ENCODE measurements around the gene KNTC1. TPM values are rescaled to one million over a fixed set of nuclear protein-coding genes. Genes with fewer than 3 reads are reported as not detected.

Gene KNTC1
- total RNA-seq, 1 donor = 12.3 TPM

DNA sequence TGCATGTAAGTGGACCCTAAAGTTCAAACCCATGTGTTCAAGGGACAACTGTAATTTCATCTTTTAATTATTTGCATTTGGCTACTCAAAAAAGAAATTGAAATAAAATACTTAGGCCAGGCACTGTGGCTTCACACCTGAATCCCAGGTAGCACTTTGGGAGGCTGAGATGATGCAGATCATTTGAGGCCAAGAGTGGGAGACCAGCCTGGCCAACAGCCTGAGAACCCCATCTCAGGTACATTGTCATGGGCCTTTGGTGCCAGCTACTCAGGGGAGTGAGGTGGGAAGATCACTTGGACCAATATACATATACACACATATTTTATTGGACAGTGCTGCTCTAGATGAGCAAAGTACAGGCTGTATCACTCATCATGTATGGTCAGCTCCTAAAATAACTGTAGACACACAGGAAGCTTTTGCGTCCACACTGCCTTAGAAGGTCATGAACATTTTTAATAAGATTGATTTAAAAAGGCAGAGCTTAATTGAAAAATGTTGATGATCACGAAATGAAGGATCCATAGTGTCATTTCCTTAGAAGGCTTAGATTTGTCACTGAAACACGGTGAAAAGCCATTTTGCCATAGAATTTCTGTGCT lies 23.8 kb upstream of the KNTC1 start:
- Histone ChIP-seq H4K20me1 (ENCODE audit: insufficient read depth, low read length) (peaks cover 10% of the 10 kb centered on the region), H3K27me3 (ENCODE audit: insufficient read depth, low read length) (no peaks in the 10 kb centered on the region), H3K36me3 (ENCODE audit: insufficient read depth, low read length) (peaks cover 58% of the 10 kb centered on the region), H3K9me3 (ENCODE audit: low read depth, low read length) (no peaks in the 10 kb centered on the region), H2AFZ (ENCODE audit: low read length) (no peak overlapping the region), H3K4me2 (ENCODE audit: insufficient read depth, low read length) (no peak overlapping the region), H3K79me2 (ENCODE audit: insufficient read depth, low read length) (peaks cover 30% of the 10 kb centered on the region), H3K4me3 (ENCODE audit: insufficient read depth, low read length) (no peak overlapping the region), H3K4me1 (ENCODE audit: insufficient read depth, low read length) (peaks cover 6% of the 10 kb centered on the region), H3K27ac (ENCODE audit: low read depth, low read length) (no peak overlapping the region)
- no peak for DNase-seq (ENCODE audit: insufficient read length, low spot score, missing footprints)
- TF ChIP-seq, protein P1, sequence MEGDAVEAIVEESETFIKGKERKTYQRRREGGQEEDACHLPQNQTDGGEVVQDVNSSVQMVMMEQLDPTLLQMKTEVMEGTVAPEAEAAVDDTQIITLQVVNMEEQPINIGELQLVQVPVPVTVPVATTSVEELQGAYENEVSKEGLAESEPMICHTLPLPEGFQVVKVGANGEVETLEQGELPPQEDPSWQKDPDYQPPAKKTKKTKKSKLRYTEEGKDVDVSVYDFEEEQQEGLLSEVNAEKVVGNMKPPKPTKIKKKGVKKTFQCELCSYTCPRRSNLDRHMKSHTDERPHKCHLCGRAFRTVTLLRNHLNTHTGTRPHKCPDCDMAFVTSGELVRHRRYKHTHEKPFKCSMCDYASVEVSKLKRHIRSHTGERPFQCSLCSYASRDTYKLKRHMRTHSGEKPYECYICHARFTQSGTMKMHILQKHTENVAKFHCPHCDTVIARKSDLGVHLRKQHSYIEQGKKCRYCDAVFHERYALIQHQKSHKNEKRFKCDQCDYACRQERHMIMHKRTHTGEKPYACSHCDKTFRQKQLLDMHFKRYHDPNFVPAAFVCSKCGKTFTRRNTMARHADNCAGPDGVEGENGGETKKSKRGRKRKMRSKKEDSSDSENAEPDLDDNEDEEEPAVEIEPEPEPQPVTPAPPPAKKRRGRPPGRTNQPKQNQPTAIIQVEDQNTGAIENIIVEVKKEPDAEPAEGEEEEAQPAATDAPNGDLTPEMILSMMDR (IDR thresholded peaks at IDR 0.05; ENCODE audit: extremely low read depth, low read depth, low read length) = no peak

DNA sequence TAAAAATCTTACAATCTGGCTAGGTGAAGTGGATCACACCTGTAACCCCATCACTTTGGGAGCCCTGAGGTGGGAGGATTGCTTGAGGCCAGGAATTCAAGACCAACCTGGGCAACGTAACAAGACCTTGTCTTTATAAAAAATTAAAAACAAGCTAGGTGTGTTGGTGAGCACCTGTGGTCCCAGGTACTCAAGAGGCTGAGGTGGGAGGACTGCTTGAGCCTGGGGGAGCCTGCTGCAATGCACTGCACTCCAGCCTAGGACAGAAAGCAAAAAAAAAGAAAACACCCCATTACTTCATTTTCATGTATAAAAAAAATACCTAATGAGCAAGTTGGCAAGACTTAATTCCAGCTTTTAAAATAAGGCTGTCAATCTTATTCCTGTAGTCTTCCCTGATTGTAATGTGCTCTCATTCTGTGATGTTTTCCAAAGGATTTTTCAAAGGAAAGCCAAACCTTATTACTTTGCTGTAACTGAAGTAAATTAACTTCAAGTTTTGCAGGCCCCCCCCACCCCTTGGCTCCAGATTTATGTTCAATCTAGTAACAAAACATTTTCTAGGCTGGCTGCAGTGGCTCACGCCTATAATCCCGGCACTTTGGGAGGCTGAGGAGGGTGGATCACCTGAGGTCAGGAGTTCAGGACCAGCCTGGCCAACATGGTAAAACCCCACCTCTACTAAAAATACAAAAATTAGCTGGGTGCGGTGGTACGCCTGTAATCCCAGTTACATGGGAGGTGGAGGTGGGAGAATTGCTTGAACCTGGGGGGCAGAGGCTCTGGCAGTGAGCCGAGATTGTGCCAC lies 23.1 kb upstream of the KNTC1 start:
- H3K27me3 ChIP-seq (ENCODE audit: insufficient read depth, low read length) = no peaks in the 10 kb centered on the region
- H3K79me2 ChIP-seq (ENCODE audit: insufficient read depth, low read length) = peaks cover 29% of the 10 kb centered on the region
- H3K4me2 ChIP-seq (ENCODE audit: insufficient read depth, low read length) = no peak overlapping the region
- H3K4me3 ChIP-seq (ENCODE audit: insufficient read depth, low read length) = no peak overlapping the region
- H3K9me3 ChIP-seq (ENCODE audit: low read depth, low read length) = no peaks in the 10 kb centered on the region
- H2AFZ ChIP-seq (ENCODE audit: low read length) = no peak overlapping the region
- DNase-seq (ENCODE audit: insufficient read length, low spot score, missing footprints) = no peak
- H4K20me1 ChIP-seq (ENCODE audit: insufficient read depth, low read length) = peaks cover 17% of the 10 kb centered on the region
- no peak overlapping the region for H3K27ac ChIP-seq (ENCODE audit: low read depth, low read length)
- peaks cover 2% of the 10 kb centered on the region for H3K4me1 ChIP-seq (ENCODE audit: insufficient read depth, low read length)
- peaks cover 65% of the 10 kb centered on the region for H3K36me3 ChIP-seq (ENCODE audit: insufficient read depth, low read length)
- TF ChIP-seq, protein P1 (IDR thresholded peaks at IDR 0.05; ENCODE audit: extremely low read depth, low read depth, low read length) = no peak

DNA sequence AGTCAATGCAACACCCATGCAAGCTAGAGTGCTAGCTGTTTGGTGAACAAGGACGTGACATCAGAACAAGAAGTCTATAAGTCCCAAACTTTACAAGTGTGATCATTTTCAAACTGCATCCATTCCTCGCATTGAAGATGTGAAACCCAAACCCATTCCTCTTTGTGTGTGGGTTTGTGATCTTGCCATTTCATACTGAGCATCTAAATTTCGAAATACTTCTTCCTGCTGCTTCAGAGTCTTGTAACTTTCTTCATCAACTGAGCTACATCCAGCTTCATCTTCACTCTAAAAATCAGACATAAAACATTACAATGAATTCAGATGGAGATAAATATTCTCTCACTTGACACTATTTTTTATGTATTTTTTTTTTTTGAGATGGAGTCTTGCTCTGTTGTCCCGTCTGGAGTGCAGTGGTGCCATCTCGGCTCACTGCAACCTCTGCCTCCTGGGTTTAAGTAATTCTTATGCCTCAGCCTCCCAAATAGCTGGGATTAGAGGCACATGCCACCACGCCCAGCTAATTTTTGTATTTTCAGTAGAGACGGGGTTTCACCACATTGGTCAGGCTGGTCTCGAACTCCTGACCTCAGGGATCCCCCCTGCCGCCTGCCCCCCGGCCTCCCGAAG lies 21.5 kb upstream of the KNTC1 start:
- no peak overlapping the region for H3K4me3 ChIP-seq (ENCODE audit: insufficient read depth, low read length)
- H2AFZ ChIP-seq (ENCODE audit: low read length) = no peak overlapping the region
- H3K4me2 ChIP-seq (ENCODE audit: insufficient read depth, low read length) = no peak overlapping the region
- no peaks in the 10 kb centered on the region for H3K4me1 ChIP-seq (ENCODE audit: insufficient read depth, low read length)
- no peaks in the 10 kb centered on the region for H3K9me3 ChIP-seq (ENCODE audit: low read depth, low read length)
- H3K36me3 ChIP-seq (ENCODE audit: insufficient read depth, low read length) = peaks cover 81% of the 10 kb centered on the region
- H3K79me2 ChIP-seq (ENCODE audit: insufficient read depth, low read length) = peaks cover 32% of the 10 kb centered on the region
- no peak for DNase-seq (ENCODE audit: insufficient read length, low spot score, missing footprints)
- H3K27ac ChIP-seq (ENCODE audit: low read depth, low read length) = no peak overlapping the region
- H4K20me1 ChIP-seq (ENCODE audit: insufficient read depth, low read length) = peaks cover 32% of the 10 kb centered on the region
- no peaks in the 10 kb centered on the region for H3K27me3 ChIP-seq (ENCODE audit: insufficient read depth, low read length)
- TF ChIP-seq, protein P1 (IDR thresholded peaks at IDR 0.05; ENCODE audit: extremely low read depth, low read depth, low read length) = no peak
